ENCODE data around the gene RARRES2.
"Not testable (repeated sequence)": the region's sequence is repeated elsewhere in the genome, so short reads cannot be mapped to it uniquely, and the experiment has no call there.

GRCh38 chr7:150295614-150296013 is 45.8 kb downstream of the RARRES2 start:
- TF ChIP-seq CTCF, POLR2A (IDR thresholded peaks at IDR 0.05): not testable (repeated sequence)
